Vagina (tissue), 2 donors: ENCODE measurements around the gene SLFN5. TPM values are rescaled to one million over a fixed set of nuclear protein-coding genes. Genes with fewer than 3 reads are reported as not detected.

Experiments
- DNase-seq, 2 donors: peaks; one replicate each; pipeline ENCODE4 v3.0.0-alpha.2; 2017; ENCODE audit errors: extremely low spot score in 2 of 2
- H3K27ac ChIP-seq: fragments of 200-600 bp; sonication (generic); one replicate; pipeline ENCODE4 v1.5.1; 2019
- H3K27me3 ChIP-seq: fragments of 200-600 bp; sonication (generic); one replicate; pipeline ENCODE4 v1.5.1; 2019
- H3K36me3 ChIP-seq, 2 donors: fragments of 200-600 bp; sonication (generic); one replicate each; pipeline ENCODE4 v1.5.1; 2017 to 2019
- H3K4me1 ChIP-seq: fragments of 200-600 bp; sonication (generic); one replicate; pipeline ENCODE4 v1.5.1; 2019
- H3K4me3 ChIP-seq, 2 donors: fragments of 200-600 bp; sonication (generic); 1 replicate in 1 of 2; 2 replicates in 1 of 2; pipeline ENCODE4 v1.5.1; 2016 to 2019
- H3K9me3 ChIP-seq: fragments of 200-600 bp; sonication (generic); one replicate; pipeline ENCODE4 v1.5.1; 2019
- POLR2A ChIP-seq, 2 donors: fragments of 450-650 bp; IDR thresholded peaks; one replicate each; pipeline ENCODE4 v1.6.1; 2017; ENCODE audit warnings: antibody characterized with exemption in 2 of 2, mild to moderate bottlenecking in 2 of 2, moderate library complexity in 2 of 2
- POLR2AphosphoS5 ChIP-seq, 2 donors: sonication (generic); formaldehyde crosslinking; IDR thresholded peaks; one replicate each; pipeline ENCODE4 v1.9.0; 2017; ENCODE audit warnings: antibody characterized with exemption in 2 of 2, mild to moderate bottlenecking in 2 of 2, low read depth in 1 of 2; ENCODE audit not compliant: insufficient read depth in 1 of 2
- intact Hi-C: fragments of 100-400 bp; cut with DNase I; formaldehyde crosslinking; loops from one replicate; pipeline ENCODE4 v1.15.1; 2023
- total RNA-seq: library from RNA; depleted of rRNA; stranded (reverse); fragments of >200 nt; gene quantifications from one replicate; pipeline ENCODE4 v1.2.3, GENCODE V29; 2016
- TF ChIP-seq, protein P1 (sequence below), 3 experiments: fragments of 450-650 bp in 2 of 3; fragments of 200-600 bp in 1 of 3; sonication (generic) in 1 of 3; IDR thresholded peaks; one replicate each; pipeline ENCODE4 v1.5.1; 2017 to 2019; ENCODE audit warnings: antibody characterized with exemption in 3 of 3, mild to moderate bottlenecking in 2 of 3, moderate library complexity in 2 of 3

SLFN5 gene
- total RNA-seq, 1 donor from 2014 or later, result 27.7 TPM

DNA sequence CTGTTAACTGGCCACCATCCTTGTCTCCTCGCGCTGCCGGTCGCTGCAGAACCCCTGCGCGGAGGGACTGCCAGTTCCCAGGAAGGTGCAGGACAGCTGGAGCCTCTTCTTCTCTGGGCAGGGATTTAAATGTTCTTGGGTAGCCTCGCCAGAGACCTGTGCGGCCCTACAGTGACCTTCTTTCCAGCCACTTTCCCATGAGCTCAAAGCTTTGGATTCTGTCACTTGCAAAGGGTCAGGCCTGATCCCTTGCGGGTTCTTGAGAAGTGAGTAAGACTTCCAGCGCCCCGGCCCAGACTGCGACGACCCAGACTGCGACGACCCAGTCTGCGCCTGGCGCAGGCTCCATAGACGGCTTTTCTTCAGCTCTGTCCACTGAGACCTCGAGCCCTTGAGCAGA lies 1.4 kb upstream of the SLFN5 start:
- TF ChIP-seq, protein P1, sequence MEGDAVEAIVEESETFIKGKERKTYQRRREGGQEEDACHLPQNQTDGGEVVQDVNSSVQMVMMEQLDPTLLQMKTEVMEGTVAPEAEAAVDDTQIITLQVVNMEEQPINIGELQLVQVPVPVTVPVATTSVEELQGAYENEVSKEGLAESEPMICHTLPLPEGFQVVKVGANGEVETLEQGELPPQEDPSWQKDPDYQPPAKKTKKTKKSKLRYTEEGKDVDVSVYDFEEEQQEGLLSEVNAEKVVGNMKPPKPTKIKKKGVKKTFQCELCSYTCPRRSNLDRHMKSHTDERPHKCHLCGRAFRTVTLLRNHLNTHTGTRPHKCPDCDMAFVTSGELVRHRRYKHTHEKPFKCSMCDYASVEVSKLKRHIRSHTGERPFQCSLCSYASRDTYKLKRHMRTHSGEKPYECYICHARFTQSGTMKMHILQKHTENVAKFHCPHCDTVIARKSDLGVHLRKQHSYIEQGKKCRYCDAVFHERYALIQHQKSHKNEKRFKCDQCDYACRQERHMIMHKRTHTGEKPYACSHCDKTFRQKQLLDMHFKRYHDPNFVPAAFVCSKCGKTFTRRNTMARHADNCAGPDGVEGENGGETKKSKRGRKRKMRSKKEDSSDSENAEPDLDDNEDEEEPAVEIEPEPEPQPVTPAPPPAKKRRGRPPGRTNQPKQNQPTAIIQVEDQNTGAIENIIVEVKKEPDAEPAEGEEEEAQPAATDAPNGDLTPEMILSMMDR (IDR thresholded peaks at IDR 0.05), result no peak
- TF ChIP-seq POLR2AphosphoS5 (IDR thresholded peaks at IDR 0.05; ENCODE audit: insufficient read depth in 1 of 2, low read depth in 1 of 2), result no peak
- no peak for TF ChIP-seq POLR2A (IDR thresholded peaks at IDR 0.05)
- no peaks in the 10 kb centered on the region for H3K36me3 ChIP-seq
- intact Hi-C loops, result no loop called here
- DNase-seq, result no peak
- H3K4me3 ChIP-seq, result peak overlapping the region; percentile 82 to 90
- H3K9me3 ChIP-seq, result no peaks in the 10 kb centered on the region
- peak overlapping the region; percentile 99 for H3K27ac ChIP-seq
- H3K27me3 ChIP-seq, result no peaks in the 10 kb centered on the region
- peaks cover 37% of the 10 kb centered on the region for H3K4me1 ChIP-seq

DNA sequence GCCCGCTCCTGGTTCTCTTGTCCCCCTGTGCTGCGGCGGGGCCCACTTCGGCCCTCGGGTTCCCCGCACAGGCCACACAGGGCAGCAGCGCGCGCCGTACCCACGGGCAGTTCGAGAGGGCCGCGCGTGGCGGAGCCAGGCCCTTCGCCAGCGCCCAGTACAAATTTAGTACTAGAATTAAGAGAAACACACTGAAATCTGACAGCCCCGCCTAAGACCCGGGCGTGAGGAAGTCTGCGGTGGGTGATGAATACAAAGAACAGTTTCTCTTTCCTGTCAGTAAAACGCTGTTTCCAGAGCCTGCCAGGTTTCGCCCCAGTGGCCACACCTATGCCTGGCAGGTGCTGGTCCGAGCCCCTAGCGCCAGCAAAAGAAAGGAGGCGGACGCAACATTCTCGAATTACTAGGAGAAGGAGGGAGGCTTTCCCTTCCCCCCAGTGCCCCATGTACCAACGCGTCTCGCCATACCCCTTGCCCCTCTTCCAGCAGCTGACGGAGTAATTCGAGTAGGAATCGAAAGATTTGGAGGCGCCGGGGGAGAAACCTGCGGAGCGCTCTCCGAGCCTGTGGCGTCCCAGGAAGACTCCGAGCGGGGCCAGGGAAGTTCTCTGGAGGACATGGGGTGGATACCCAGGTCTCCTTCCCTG lies 591 bp upstream of the SLFN5 start:
- no peak for DNase-seq
- H3K4me1 ChIP-seq, result peaks cover 44% of the 10 kb centered on the region

DNA sequence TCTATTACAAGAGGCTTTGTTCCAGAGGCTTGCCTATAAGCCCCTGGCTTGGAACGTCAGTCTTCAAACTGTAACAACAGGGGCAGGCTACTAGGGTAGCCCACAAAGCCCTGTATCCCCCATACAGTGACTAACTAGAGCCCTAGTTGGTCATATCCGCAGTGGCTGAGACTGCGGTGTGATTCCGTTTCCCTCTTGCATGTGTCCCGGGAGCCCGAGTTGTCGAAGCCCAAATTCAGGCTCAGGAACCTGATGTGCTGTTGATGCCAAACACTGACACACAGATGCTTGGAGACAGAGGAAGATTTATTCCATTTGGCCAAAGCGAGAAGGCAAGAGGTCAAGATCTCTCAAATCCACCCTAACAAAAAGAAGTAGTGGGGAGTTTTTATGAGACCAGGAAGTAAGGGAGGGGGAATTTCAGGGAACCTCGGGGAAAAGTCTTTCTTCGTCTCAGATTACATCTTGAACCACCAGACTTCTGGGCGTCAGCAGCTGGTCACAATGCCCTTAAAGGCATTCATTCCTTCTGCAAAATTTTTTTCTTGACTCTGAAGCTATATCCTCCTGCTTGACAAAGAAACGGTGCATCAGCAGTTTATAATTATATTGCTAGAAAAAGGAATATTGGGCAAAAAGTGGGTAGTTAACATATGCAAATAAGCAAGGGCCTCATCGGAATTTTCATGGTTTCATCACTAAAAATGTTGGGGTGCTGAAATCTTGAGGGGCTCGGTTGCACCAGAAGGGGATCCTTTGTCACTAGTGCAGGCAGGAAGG lies 879 bp downstream of the SLFN5 start:
- peaks cover 46% of the 10 kb centered on the region for H3K4me1 ChIP-seq
- peak in 1 of 2 donors; percentile 93 for DNase-seq
- no peaks in the 10 kb centered on the region for H3K27me3 ChIP-seq
- peak overlapping the region; percentile 82 to 90 for H3K4me3 ChIP-seq
- peaks cover 0 to 5% of the 10 kb centered on the region in 2 donors for H3K36me3 ChIP-seq
- intact Hi-C loops, result no loop called here
- H3K27ac ChIP-seq, result peak overlapping the region; percentile 99
- no peaks in the 10 kb centered on the region for H3K9me3 ChIP-seq
- peak in 1 of 2 donors; percentile 61 for TF ChIP-seq POLR2AphosphoS5 (IDR thresholded peaks at IDR 0.05; ENCODE audit: insufficient read depth in 1 of 2, low read depth in 1 of 2)
- TF ChIP-seq, protein P1 (IDR thresholded peaks at IDR 0.05), result no peak

More for the DNA sequence above, 591 bp upstream of the SLFN5 start:
- no peaks in the 10 kb centered on the region for H3K27me3 ChIP-seq
- no peaks in the 10 kb centered on the region for H3K9me3 ChIP-seq
- TF ChIP-seq POLR2A (IDR thresholded peaks at IDR 0.05), result no peak
- TF ChIP-seq, protein P1 (IDR thresholded peaks at IDR 0.05), result peak in 1 of 3 experiments; percentile 39
- H3K4me3 ChIP-seq, result peak overlapping the region; percentile 82 to 90
- peak overlapping the region; percentile 99 for H3K27ac ChIP-seq
- no peaks in the 10 kb centered on the region for H3K36me3 ChIP-seq
- intact Hi-C loops, result no loop called here

DNA sequence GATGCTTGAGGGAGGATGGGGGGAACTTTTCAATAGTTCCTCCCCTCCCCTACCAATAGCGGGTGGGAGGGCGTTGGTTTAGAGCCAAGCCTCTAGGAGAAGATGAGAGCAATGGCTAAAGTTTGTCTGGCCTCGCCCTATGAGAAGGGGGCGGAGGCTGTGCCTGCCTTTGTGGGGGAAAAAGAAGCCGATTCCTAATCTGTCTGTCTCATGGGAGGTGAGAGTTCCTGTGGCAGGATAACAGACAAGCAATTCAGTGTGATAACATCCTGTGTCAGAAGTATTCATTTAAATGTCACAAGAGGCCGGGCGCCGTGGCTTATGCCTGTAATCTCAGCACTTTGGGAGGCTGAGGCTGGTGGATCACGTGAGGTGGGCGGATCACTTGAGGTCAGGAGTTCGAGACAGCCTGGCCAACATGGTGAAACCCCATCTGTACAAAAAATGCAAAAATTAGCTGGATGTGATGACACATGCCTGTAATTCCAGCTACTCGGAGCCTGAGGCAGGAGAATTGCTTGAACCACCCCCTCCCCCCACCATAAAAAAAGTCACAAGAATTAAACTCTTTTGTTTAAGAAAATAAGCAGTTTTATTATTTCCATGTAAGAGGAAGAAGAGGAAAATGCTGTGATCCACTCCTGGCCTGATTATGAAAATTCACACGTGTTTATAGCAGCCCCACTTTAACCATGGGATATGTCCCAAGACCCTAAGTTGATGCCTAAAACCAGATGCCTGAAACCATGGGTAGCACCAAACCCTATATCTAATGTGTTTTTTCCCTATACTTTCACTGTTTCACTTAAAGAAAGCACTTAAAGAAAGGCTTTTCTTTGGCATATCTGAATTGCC lies 1.7 kb downstream of the SLFN5 start:
- Histone ChIP-seq H3K9me3 (no peaks in the 10 kb centered on the region), H3K27me3 (no peaks in the 10 kb centered on the region), H3K4me1 (peaks cover 46% of the 10 kb centered on the region), H3K27ac (peak overlapping the region; percentile 99), H3K4me3 (peak overlapping the region; percentile 82 to 90), H3K36me3 (peaks cover 0 to 5% of the 10 kb centered on the region in 2 donors)
- intact Hi-C loops, result no loop called here
- TF ChIP-seq POLR2AphosphoS5 (IDR thresholded peaks at IDR 0.05; ENCODE audit: insufficient read depth in 1 of 2, low read depth in 1 of 2), result peak in 1 of 2 donors; percentile 54
- no peak for TF ChIP-seq POLR2A (IDR thresholded peaks at IDR 0.05)
- DNase-seq, result peak in 1 of 2 donors; percentile 94

DNA sequence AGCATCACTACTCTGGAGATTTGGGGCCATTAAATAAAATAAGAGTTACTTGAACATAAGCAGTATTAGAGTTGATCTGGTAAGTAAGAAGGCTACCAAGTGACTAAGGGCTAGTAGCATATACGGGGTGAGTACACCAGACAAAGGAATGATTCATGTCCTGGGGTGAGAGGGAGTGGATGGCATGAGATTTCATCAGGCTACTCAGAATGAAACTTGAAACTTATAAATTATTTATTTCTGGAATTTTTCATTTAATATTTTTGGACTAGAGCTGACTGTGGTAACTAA lies 2.3 kb downstream of the SLFN5 start:
- intact Hi-C loops, result no loop called here
- H3K27ac ChIP-seq, result peak overlapping the region; percentile 99
- no peaks in the 10 kb centered on the region for H3K27me3 ChIP-seq
- peak in 1 of 2 donors; percentile 47 for TF ChIP-seq POLR2AphosphoS5 (IDR thresholded peaks at IDR 0.05; ENCODE audit: insufficient read depth in 1 of 2, low read depth in 1 of 2)
- TF ChIP-seq, protein P1 (IDR thresholded peaks at IDR 0.05), result no peak
- DNase-seq, result no peak
- no peaks in the 10 kb centered on the region for H3K9me3 ChIP-seq
- peaks cover 46% of the 10 kb centered on the region for H3K4me1 ChIP-seq
- peaks cover 0 to 5% of the 10 kb centered on the region in 2 donors for H3K36me3 ChIP-seq
- peak overlapping the region in 1 of 2 donors; percentile 90 for H3K4me3 ChIP-seq
